Progenitor cell of endocrine pancreas (in vitro differentiated cells): ENCODE measurements around the gene SEC14L1. TPM values are rescaled to one million over a fixed set of nuclear protein-coding genes. Genes with fewer than 3 reads are reported as not detected.

Source experiments
- DNase-seq: peaks from one replicate; pipeline ENCODE4 v3.0.0; 2021; ENCODE audit warnings: low spot score; ENCODE audit not compliant: unreplicated experiment
- H3K27ac Mint-ChIP-seq: 2 replicates; pipeline ENCODE4 v1.8.0; 2021; ENCODE audit warnings: mild to moderate bottlenecking, moderate library complexity, mixed read lengths
- H3K27me3 Mint-ChIP-seq: 2 replicates; pipeline ENCODE4 v1.8.0; 2021; ENCODE audit warnings: mixed read lengths
- H3K36me3 Mint-ChIP-seq: 2 replicates; pipeline ENCODE4 v1.8.0; 2022; ENCODE audit warnings: mixed read lengths; ENCODE audit not compliant: insufficient read depth
- H3K4me1 Mint-ChIP-seq: 2 replicates; pipeline ENCODE4 v1.8.0; 2021; ENCODE audit warnings: low read depth, mixed read lengths
- H3K4me3 Mint-ChIP-seq: 2 replicates; pipeline ENCODE4 v1.8.0; 2021; ENCODE audit warnings: low read depth, mild to moderate bottlenecking, moderate library complexity, mixed read lengths
- H3K9me3 Mint-ChIP-seq: 2 replicates; pipeline ENCODE4 v1.8.0; 2021; ENCODE audit warnings: low read depth, mixed read lengths
- total RNA-seq: library from RNA; stranded (reverse); gene quantifications from 2 replicates; pipeline ENCODE4 v1.2.1, GENCODE V29; 2021
- TF ChIP-seq, protein P1 (sequence below): fragments of 200-600 bp; sonication (generic); IDR thresholded peaks from one replicate; pipeline ENCODE4 v1.5.0; 2021; ENCODE audit warnings: antibody characterized with exemption, mild to moderate bottlenecking; ENCODE audit not compliant: unreplicated experiment

SEC14L1 gene
- total RNA-seq, 1 donor from 2014 or later: 90.8 TPM

DNA sequence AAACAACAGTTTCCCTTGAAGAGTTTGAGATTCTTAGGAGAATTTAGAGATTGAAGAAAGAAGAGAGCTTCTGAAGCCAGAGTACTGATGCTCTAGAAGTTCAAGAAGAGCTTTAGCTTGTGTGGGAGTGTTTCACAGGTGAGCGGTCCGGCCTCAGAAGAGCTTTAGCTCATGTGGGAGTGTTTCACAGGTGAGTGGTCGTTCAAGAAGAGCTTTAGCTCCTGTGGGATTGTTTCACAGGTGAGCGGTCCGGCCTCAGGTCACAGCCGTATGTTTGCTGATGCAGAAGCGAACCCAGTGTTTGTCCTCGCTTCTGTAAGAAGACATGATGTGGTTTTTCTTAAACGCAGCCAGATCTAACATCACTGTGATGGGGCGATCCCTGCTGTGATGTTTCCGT lies 76.4 kb downstream of the SEC14L1 start:
- Mint-ChIP-seq H3K27ac (no peak overlapping the region), H3K4me3 (no peak overlapping the region), H3K36me3 (peaks cover 18% of the 10 kb centered on the region), H3K27me3 (no peaks in the 10 kb centered on the region), H3K4me1 (peaks cover 9% of the 10 kb centered on the region), H3K9me3 (no peaks in the 10 kb centered on the region)
- DNase-seq: no peak
- TF ChIP-seq, protein P1, sequence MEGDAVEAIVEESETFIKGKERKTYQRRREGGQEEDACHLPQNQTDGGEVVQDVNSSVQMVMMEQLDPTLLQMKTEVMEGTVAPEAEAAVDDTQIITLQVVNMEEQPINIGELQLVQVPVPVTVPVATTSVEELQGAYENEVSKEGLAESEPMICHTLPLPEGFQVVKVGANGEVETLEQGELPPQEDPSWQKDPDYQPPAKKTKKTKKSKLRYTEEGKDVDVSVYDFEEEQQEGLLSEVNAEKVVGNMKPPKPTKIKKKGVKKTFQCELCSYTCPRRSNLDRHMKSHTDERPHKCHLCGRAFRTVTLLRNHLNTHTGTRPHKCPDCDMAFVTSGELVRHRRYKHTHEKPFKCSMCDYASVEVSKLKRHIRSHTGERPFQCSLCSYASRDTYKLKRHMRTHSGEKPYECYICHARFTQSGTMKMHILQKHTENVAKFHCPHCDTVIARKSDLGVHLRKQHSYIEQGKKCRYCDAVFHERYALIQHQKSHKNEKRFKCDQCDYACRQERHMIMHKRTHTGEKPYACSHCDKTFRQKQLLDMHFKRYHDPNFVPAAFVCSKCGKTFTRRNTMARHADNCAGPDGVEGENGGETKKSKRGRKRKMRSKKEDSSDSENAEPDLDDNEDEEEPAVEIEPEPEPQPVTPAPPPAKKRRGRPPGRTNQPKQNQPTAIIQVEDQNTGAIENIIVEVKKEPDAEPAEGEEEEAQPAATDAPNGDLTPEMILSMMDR: no peak

DNA sequence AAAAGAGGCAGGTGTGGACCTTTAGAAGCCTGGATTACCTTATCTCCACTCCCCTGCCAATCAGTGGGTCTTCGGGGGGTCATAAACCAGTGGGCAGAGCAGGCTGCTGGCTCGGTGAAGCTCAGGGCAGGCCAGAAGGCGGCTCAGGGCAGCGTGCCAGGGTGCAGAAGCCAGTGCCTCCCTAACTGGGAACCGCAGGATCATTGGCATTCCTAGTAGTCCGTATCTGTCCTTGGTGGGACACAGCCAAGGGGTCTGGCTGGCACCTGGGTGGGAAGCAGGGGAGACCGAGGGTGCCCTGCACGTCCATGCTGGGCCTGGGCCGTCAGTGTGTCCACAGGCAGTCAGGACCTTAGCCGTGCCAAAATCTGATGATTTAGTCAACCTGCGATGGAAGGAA lies 76.8 kb downstream of the SEC14L1 start:
- peaks cover 9% of the 10 kb centered on the region for H3K4me1 Mint-ChIP-seq
- peak overlapping the region; percentile 33 for H3K27ac Mint-ChIP-seq
- no peaks in the 10 kb centered on the region for H3K9me3 Mint-ChIP-seq
- TF ChIP-seq, protein P1: no peak
- H3K27me3 Mint-ChIP-seq: no peaks in the 10 kb centered on the region
- DNase-seq: no peak
- peaks cover 16% of the 10 kb centered on the region for H3K36me3 Mint-ChIP-seq
- no peak overlapping the region for H3K4me3 Mint-ChIP-seq

DNA sequence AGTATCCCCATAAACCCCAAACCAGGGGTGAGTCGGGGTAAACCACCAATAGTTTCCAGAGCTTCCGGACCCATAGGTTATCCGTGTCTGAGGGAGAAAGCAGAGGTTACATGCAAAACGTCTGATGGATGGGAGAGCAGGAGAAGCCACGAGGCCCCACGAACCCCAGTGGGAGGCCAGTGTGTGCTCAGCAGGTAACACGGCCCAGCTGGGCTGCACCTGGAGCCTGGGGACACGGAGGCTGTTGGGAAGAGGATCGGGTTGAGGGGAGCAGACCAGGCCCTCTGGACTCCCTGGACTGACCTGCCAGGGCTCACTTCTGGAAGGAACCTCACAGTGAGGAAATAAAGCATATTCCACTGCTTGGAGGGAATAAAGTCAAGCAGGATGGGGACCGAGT lies 78.1 kb downstream of the SEC14L1 start:
- H3K27ac Mint-ChIP-seq: no peak overlapping the region

DNA sequence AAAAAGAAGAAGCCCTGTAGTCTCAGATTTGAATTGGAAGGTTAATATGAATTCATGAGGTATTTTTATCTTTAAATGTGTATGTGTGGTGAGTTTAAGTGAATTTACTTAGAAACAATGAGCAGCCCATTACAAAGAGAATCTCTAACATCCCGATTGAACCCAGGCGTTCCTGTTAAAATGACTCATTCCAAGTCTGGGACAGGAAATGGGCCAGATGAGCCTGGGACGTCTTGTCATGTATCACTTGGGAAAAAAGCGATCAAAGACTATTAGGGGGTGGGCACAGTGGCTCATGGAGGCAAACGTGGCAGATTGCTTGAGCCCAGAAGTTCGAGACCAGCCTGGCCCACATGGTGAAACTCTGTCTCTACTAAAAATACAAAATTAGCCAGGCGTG lies 81.6 kb downstream of the SEC14L1 start:
- Mint-ChIP-seq H3K9me3 (no peaks in the 10 kb centered on the region), H3K4me1 (peaks cover 9% of the 10 kb centered on the region), H3K27me3 (no peaks in the 10 kb centered on the region), H3K27ac (no peak overlapping the region), H3K36me3 (peaks cover 8% of the 10 kb centered on the region), H3K4me3 (no peak overlapping the region)
- no peak for DNase-seq
- TF ChIP-seq, protein P1: no peak

More for the DNA sequence above, 78.1 kb downstream of the SEC14L1 start:
- Mint-ChIP-seq H3K27me3 (no peaks in the 10 kb centered on the region), H3K9me3 (no peaks in the 10 kb centered on the region), H3K4me3 (no peak overlapping the region), H3K36me3 (peaks cover 14% of the 10 kb centered on the region), H3K4me1 (peaks cover 9% of the 10 kb centered on the region)
- DNase-seq: no peak
- TF ChIP-seq, protein P1: no peak

DNA sequence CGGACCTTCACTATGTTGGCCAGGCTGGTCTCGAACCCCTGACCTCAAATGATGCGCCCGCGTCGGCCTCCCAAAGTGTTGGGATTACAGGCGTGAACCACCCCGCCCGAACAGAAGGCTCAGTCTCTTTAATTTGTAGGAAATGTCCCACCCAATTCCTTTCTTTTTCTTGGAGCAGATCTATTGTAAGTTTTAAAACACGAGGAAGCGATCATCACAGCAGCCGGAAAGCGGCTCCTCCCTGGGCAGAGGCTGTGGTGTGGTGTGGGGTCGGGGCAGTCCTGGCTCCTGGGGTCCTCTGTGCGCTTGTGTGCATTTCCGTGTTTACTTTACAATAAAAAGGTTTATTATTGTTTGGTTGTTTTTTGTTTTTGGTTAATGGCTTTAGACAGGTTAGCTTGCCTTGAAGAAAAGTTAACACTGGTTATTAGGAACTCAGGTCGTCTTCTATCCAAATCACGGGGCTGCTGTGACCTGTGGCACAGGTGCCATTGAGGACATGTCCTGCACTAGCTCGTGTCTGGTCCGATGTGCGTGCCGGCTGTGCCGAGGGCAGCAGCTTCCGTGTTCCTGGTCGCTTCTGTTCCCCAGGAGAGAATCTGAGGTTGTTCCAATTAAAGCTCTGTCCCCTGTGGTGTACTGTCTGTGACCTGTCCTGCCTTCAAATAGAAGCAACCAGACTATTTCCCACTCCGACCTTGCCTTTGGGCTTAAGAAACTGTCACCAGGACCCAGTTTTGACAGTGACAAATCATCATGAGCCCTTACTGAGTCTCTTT lies 83.1 kb downstream of the SEC14L1 start:
- Mint-ChIP-seq H3K27me3 (no peaks in the 10 kb centered on the region), H3K4me1 (peaks cover 11% of the 10 kb centered on the region), H3K9me3 (no peaks in the 10 kb centered on the region), H3K36me3 (peaks cover 4% of the 10 kb centered on the region), H3K4me3 (no peak overlapping the region), H3K27ac (no peak overlapping the region)
- TF ChIP-seq, protein P1: no peak
- no peak for DNase-seq
